Activated CD4-positive, alpha-beta T cell treated with anti-CD3 and anti-CD28 coated beads, Interleukin-2, amount 50 U/mL, for 4 hours (primary cell): ENCODE data around the gene POTEH.
"Not testable (repeated sequence)": the region's sequence is repeated elsewhere in the genome, so short reads cannot be mapped to it uniquely, and the experiment has no call there.

Experiments
- DNase-seq, 2 experiments: peaks; one replicate each; pipeline ENCODE4 v3.0.0-alpha.2; 2020

Gene POTEH

DNA sequence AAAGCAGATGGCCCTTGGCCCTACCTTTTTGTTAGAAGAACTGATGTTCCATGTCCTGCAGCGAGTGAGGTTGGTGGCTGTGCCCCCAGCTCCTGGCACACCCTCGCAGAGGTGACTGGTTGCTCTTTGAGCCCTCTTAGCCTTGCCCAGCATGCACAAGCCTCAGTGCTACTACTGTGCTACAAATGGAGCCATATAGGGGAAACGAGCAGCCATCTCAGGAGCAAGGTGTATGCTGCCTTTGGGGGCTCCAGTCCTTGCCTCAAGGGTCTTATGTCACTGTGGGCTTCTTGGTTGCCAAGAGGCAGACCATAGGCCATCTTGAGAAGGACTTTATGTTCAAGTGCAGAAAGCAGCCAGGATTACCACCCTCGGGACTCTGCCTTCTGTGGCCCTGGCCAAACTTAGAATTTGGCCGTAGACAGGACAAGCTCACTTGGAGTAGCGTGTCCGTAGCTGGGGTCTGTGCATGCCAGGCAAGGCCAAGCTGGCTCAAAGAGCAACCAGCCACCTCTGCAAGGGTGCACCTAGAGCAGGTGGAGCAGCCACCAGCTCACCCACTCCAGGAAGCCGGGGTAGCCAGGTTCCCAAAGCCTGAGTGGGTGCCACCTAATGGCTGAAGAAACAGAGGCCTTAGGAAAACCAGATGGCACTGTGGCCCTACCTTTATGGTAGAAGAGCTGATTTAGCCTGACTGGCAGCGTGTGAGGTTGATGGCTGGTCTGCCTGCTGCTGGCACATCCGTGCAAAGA is 48.5 kb downstream of the POTEH start:
- not testable (repeated sequence) for DNase-seq

- DNase-seq, result not testable (repeated sequence)
Measured at GRCh38 chr22:15738909-15739391, 49.1 kb downstream of the POTEH start.

DNA sequence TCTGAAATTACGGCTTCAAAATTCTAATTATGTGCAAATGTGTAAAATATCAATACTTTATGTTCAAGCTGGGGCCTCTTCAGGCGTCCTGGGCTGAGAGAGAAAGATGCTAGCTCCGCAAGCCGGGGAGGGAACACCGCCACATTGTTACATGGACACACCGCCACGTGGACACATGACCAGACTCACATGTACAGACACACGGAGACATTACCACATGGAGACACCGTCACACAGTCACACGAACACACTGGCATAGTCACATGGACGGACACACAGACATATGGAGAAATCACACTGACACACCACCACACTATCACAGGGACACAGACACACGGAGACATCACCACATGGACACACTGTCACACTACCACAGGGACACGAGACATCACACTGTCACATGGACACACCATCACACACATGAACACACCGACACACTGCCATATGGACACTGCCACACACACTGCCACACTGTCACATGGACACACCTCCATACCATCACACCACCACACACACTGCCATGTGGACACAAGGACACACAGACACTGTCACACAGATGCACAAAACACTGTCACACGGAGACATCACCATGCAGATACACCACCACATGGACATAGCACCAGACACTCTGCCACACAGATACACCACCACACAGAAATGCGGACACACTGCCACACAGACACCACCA is 58.0 kb downstream of the POTEH start:
- DNase-seq, result not testable (repeated sequence)

DNA sequence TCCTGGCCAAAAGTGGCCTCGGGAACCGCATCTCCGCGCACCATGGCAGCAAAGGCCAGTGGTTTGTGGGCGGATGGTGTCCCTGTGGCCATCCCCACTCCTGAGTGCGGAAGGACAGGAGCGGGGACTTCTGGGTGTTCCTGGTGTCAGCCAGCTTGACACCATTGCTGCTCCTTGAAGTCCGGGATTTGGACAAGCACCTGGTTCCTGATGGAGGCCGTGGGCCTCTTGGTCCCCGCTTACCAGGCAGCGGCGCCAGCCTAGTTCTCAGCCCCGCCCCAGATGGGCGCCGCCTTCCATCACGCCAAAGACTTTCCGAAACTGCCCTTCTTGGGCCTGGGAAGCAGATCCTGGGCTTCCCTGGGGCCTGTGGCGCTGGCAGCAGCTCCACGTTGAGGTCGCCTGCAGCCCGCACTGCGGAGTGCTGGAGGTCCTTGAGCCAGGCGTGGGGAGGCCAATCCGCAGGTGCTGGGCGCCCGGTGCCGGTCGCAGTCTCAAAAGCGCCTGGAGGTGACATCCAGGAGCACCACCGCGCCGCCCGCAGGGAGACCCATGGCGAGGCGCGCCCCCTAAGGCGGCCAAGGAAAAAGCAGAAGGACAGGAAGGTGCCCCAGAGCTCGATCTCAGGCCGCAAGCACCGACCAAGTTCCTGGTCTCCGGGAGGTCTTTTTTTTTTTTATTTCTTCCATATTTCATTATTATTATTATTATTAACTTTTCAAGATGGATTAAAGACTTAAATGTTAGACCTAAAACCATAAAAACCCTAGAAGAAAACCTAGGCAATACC is 59.5 kb downstream of the POTEH start:
- not testable (repeated sequence) for DNase-seq

- DNase-seq, result not testable (repeated sequence)
Measured at GRCh38 chr22:15759443-15760097, 69.7 kb downstream of the POTEH start.

DNA sequence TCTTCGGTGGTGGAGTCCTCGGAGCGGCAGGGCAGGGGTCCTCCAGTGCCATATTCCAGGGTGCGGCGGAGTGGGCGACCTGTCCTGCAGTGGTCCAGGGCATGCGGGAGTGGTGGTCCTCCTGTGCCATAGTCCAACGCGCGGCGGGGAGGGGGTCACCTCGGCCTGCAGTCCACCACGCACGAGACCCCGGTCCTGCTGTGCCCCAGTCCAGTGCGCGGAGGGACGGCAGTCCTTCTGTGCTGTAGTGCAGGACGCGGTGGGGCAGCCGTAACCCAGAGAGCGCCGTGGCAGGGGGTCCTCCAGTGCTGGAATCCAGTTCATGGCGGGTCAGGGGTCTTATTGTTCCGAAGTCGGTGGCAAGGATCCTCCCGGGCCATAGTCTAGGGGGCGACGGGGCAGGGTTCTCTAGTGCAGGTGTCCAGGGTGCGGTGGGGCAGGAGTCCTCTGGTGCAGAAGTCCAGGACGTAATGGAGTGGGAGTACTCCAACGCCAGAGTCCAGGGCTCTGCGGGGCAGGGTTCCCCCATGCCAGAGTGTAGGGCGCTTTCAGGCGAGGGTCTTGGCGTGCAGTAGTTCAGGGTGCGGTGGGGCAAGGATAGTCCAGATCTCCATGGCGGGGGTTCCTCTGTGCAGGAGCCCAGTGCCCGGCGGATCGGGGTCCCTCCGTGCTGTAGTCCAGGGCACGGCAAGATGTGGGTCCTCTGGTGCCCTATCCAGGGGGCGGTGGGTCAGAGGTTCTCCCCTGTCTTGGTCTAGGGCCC is 70.7 kb downstream of the POTEH start:
- not testable (repeated sequence) for DNase-seq

- not testable (repeated sequence) for DNase-seq
Measured at GRCh38 chr22:15761151-15761777, 71.4 kb downstream of the POTEH start.

DNA sequence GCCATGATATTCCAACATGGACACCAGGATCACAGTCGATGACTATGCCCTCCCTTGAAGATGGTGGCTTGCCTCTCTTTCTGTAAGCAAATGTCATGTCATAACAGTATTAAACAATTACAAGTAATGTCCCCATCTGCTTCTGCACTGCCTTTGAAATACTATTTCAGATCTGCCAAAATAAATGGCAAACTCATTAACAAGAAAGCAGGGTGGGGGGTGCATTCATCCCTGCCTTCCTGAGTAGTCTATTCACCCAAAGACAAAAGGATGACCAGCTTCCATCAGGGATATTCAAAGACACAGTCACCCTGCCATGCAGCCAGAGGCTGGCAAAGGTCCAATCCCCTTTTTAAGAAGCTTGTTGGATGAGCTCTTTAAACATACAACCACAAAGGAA is 73.7 kb downstream of the POTEH start:
- not testable (repeated sequence) for DNase-seq
